NCI-H187 (cell line): ENCODE measurements around the gene CFAP141.
"Not testable (repeated sequence)": the region's sequence is repeated elsewhere in the genome, so short reads cannot be mapped to it uniquely, and the experiment has no call there.

Experiments
- DNase-seq, 2 experiments: peaks; one replicate each; lab custom pipeline; 2025; lab: John Stamatoyannopoulos, UW

The CFAP141 gene

DNA sequence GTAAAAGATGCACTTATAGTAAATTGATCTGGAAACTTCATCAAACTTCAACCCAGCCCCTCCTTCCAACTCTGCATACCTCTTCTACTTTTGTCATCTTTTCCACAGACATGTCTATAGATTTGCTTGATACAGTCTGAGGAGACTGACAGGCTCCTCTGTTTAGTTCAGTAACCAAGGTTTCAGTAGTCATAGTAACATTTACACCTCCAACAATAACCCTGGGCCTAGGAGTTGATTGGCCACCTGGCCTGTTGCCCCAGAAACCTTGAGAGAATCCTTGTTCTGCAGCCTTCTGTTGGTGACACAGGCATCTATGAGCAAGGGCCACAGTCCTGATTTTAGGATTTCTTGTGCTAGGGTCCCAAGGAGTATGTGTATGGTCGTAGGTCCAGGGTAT lies at the start of gene CFAP141:
Gene CFAP141, minus strand, starts transcription at position 138 of the 400 bp plus-strand sequence. Its CDS starts 26 bp downstream, at position 112.
- no peak for DNase-seq

DNA sequence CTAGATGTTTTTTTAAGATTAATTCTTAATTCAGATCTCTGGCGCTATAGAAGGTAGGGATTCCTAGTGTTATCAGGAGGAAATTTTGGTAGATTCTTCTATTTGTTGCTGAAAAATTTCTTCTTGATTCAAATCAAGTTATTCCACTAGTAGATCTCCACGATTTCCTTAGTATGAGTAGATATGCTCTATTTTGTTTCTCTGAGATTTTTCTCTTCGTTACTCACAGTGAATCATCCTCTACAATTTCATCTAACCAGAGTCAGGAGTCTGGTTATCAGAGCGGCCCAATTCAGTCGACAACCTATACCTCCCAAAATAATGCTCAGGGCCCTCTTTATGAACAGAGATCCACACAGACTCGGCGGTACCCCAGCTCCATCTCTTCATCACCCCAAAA lies 47.5 kb upstream of the CFAP141 start:
- no peak for DNase-seq

DNA sequence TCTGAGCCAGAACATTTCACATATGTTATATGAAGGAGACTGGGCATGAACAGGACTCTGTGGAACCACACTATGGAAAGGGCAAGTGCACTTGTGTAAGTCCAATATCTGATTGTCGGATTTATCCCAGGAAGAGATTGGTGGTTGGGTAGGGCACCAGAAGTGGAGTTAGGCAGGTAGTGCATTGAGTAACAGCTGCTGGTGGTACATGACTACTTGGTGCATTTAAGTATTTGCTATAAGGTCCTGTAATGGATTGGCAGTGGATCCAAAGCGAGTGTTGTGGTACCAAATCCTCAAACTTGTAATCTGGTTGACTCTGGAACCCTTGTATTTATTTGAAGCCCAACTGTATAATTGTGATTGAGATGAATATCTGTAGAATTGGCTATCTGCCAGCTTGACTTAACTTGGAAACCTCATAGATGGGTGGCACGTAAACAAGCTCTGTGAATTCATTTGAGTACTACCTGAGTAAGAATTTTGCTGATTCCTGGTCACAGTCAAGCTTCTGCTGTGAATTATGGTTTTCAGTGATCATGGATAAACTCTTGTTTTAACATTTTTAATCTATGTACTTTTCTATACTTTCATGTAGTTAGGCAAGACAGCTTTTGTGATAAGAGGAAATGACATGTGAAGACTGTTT lies 35.7 kb upstream of the CFAP141 start:
- DNase-seq: no peak

DNA sequence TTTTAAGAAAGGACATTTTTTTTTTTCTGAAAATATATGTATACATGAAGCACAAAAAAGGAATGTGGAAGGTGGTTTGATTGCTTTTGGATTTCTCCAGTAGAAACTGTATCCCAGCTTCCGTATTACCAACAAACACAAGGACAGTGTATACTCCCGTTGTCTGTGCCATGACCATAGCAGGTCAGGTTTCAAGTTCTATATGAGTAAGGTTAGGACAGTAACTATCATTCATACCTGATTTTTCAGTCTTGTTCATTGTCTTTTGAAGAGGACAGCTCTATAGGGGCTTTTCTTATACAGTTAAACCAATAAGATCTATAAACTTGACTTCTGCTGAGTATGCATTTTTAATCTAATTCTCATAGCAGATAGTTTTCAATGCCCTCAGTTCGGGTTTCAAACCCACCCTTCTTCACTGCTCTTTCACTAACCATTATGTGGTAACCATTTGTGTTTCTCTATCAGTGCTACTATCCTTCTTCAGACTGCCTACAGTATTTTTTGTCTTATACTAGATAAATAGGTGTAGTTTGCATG lies 34.2 kb upstream of the CFAP141 start:
- DNase-seq: no peak

DNA sequence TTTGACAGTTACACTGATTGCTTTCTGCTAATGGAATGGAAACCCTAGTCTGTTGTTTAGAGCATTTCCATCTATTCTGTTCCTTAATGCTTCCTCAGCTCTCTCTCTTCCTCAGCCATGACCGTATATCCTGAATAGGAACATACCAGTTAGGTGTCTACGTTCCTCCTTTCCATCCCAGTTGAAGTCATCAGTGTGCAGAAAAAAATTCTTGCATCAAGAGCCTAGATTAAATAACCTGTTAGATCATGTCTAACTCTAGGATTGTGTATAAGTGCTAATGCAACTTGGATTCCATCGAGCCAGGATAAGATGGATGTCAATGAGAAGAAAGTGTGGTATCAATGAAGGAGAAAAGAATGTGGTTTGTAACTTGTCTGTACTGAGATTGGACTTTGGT lies 33.4 kb upstream of the CFAP141 start:
- no peak for DNase-seq

DNA sequence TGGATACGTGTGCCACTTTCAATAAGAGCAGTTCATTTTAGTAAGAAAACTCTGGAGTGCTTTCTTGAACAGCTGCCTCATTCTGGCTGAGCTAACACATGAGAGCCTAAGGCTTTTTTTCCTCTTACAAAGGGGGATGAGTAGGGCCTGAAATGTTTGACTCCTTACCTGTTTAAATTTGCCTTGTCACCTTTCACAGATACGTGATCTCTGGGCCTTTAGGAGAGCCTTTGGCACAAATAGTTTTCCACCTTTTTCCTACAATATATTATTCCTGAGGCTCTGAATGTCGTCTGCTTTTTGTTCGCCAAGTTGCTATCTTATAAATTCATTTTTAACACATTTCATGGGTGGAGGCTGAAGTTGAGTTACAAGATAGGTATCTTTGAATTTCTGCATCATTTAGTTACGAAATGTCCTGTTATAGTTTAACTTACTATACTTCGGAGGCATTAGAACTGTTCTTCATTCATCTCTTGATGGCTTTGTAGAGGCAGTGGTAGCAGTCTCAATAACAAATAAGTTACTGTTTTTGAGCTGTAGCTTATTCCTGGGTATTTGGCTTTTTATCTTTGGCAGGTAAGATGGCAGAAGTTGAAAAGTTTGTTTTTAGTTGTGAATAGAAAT lies 31.9 kb upstream of the CFAP141 start:
- DNase-seq: no peak

DNA sequence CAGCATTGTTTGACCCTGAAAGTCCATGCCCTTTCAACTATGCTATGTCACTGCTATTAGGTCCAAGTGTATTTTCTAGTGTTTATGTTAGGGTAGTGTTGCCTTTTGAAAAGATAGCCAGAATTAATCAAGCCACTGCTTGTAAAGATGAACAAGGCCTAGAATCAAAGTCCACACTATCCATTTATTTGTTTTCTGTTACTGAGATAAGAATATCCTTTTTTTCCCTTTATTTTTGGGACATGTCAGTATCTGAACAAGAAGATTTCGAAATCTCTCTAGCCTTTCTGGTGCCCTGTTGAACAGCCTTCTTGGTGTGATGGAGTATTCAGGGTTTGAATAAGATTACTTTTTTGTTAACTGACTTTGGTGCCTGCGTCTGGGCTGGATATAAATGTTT lies 31.3 kb upstream of the CFAP141 start:
- no peak for DNase-seq

DNA sequence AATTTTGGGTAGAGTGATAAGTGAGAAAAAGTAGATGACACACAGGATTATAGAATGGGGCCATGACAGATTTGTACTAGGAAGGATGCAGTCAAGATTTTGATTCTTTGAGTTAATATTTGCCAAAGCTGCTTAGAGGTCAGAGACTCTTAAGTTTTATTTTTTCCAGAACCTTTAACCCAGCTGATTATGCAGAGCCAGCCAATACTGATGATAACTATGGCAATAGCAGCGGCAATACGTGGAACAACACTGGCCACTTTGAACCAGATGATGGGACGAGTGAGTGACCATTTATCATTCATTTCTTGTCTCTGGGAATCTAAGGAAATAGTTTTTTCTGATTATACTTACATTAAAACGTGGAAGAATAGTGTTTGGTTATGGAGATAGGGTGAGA lies 30.7 kb upstream of the CFAP141 start:
- DNase-seq: no peak

DNA sequence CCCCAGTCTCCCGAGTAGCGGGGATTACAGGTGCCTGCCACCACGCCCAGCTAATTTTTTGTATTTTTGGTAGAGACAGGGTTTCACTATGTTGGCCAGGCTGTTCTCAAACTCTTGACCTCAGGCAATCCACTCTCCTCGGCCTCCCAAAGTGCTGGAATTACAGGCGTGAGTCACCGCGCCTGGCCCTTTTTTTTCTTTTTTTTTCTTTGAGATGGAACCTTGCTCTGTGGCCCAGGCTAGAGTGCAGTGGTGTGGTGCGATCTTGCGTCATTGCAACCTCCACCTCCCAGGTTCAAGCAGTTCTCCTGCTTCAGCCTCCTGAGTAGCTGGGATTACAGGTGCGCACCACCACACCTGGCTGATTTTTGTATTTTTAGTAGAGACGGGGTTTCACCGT lies 27.0 kb upstream of the CFAP141 start:
- DNase-seq: not testable (repeated sequence)

DNA sequence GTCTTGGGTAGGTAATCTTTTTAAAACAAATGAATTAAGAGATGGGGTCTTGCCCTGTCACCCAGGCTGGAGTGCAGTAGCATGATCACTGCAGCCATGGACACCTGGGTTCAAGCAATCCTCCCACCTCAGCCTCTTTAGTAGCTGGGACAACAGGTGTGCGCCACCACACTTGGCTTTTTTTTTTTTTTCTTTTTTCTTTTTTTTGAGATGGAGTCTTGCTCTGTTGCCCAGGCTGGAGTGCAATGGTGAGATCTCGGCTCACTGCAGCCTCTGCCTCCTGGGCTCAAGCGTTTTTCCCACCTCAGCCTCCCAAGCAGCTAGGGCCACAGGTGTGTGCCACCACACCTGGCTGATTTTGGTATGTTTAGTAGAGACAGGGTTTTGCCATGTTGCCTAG lies 25.0 kb upstream of the CFAP141 start:
- not testable (repeated sequence) for DNase-seq

DNA sequence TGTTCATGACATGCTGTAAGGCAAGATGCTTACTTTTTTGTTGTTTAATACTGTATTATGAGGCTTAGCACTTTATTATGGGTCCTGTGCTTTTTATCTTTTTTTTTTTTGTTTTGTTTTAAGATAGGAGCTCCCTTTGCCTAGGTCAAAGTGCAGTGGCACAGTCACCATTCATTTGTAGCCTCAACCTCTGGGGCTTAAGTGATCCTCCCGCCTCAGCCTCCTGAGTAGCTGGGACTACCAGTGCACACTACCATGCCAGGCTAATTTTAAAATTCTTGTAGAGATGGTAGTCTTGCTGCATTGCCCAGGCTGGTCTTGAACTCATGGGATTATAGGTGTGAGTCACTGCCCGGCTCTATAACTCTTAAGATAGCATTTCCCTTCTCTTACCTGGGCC lies 19.2 kb upstream of the CFAP141 start:
- no peak for DNase-seq

DNA sequence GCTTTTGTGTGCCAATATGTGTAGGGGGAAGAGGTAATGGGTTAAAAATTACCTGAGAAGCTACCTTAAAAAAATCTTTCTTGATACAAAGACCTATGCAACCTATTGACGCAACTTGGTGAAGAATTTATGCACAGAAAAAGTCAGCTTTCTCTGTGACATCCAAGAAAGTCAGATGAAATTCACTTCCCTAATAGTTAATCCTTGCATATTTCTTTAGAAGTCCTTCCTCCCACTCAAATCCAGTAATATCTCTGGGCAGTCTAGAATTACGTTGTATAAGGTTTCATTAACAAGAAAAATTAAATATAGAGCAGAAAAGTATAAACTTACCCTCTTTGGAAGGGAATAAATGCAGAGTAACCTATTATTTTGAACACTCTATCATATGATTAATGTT lies 17.5 kb upstream of the CFAP141 start:
- no peak for DNase-seq

DNA sequence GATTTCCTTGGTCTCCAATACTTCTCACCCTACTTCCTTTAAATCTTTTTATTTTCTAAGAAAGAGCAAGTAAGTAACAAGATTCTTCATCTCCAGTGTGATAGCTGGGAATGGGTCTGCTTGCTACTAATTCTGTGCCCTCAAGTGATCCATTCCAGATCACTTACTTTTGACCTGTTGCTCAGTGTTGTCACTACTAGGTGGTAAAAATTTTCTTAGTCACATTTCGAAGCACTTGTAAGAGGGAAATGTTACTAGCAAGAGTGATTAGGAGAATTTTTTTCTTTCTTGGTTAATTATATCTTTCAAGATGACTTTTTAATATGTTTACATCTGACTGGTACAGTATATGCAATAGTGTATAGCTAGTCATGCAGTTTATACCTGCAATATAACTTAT lies 16.8 kb upstream of the CFAP141 start:
- no peak for DNase-seq

DNA sequence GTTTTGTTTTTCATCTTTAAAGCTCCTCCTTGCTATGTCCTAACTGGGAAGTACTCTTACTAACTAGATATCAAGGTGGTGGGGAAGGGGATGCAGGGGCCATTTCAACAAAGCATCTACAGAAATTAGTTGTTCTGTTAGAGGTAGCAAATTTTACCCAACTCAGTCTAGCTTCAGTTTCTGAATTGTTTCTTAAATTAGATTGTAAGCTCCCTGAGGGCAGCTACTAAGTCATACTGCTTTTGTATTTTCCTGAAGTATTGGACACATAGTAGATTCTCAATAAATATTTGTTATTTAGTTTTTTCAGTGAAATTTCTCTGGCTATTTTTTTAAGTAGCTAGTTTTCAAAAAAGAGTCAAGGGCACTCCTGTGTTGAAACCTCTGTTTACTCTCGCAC lies 16.4 kb upstream of the CFAP141 start:
- DNase-seq: no peak

DNA sequence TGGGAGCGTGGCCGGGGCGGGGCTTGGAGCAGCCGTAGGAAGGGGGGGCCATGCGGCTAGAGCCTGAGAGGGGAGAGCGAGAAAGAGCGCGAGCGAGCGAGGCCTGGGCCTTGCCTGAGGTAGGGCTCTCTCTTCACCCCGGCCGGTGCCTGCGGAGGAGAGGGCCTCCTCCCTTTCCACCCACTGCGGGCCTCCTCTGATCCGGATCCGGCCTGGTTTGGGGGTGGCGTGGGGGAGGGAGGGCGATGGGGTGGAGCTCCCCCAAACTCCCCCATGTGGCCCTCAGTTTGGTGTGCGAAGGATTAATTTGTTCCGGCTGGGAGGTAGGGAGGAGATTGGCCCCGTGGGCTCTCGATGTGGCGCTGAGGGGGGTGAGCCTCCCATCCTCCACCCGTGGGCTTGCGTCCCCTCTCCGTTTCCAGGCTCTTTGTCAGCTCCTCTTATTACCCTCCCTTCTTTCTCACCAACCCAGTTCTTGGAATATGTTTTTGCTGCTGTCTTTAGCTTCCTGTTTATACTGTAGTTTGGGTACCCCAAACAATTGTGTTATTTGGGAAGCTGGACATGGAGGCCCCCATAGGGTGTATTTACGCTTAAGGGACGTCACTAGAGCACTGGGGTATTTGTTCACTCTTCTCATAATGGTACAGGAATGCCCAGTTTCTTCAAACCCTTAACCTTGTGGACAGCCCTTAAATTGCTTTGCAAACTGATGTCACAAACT lies 15.3 kb upstream of the CFAP141 start:
- peak; percentile 40 to 58 for DNase-seq

DNA sequence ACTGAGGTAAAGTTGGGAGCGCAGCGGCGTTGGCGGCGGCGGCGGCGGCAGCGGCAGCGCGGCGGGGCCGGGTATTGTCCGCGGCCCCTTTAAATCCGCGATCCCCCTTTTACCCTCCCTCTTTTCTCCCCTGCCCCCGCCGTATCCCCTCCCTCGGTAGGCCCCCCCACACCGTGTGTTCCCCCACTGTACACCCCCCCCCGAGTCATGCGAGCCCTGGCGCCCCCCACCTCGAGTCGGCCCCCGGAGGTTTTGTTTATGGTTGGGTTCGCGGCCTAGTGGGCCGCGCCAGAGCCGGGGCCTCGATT lies 14.8 kb upstream of the CFAP141 start:
- DNase-seq: no peak

DNA sequence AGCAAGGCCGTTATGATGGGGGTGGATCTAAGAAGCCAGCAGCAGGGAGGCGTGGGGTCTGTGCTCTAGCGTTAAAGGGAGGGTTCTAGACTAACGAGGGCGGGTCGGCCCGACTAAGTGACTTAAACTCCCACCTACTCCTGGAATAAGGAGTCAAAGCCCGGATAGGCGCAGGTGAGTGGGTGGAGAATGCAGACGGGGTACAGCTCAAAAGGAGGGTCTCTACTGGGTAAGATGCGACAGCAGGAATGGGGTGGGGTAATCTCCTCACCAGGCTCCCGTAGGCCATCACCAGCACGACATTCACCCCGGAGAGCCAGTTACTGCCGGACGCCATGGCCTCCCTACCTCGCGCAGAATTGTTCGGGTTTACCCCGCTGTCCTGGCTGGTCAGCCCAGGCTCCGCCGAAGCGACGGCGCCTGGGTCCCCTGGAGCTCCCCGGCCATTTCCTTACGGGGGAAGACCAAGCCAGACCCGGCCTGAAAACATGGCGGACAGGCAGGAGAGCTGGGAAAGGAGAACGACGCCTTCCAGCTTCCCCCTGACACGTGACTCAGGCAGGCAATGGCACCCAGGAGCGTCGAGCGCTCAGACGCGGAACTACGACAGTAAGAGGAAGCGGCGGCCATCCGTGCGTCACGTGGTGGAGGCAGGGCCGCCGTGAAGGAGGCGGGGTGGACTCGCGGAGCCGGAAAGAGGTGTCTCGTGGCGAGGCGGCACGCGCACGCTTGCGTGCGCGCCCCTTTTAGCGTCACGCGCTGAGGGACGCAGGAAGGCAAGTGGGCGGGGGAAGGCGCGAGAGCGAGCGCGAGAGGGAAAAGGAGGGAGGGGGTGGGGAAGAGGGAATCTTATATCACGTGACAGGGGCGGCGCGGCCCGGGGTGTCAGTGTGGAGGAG lies 14.2 kb upstream of the CFAP141 start, which contains the start of gene UBAP2L:
Gene UBAP2L, plus strand, starts transcription at position 885 of the 899 bp plus-strand sequence. CDS start 4,169 bp downstream, outside the sequence.
- DNase-seq: peak; percentile 99 to 100

DNA sequence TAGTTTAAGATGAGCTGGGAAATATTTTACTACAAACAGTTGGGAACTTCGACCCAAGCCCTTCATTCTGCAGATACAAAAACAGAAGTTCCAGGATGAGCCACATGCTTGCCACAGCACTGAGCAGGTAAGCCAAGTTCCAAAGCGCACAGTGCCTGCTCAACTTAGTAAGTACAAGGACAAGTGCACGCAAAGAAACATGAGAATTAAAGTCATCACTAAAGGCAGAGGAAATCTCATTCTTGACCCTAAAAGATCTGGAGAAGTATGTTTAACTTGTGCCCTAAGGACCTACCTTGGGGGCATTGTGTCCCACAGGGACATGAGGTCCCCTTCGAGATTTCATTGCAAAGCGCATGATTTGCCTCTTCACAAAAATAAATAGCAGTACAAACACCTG lies 13.4 kb upstream of the CFAP141 start:
- no peak for DNase-seq

DNA sequence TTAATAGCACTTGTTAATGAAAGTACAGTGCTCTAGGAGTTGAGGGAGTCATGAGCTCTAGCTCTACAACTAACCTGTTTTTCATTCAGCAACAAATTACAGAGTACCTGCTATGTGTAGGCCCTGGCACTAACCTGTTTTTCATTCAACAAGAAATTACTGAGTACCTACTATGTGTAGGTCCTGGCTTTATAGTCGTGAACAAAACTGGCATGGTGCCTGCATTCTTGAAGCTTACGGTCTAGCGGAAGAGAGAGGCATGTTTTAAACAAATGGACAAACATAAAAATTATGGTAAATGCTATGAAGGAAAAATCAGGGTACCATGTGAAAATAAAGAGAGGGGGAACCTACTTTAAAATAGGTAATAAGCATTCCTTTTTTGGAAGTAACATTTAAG lies 12.4 kb upstream of the CFAP141 start:
- DNase-seq: no peak

DNA sequence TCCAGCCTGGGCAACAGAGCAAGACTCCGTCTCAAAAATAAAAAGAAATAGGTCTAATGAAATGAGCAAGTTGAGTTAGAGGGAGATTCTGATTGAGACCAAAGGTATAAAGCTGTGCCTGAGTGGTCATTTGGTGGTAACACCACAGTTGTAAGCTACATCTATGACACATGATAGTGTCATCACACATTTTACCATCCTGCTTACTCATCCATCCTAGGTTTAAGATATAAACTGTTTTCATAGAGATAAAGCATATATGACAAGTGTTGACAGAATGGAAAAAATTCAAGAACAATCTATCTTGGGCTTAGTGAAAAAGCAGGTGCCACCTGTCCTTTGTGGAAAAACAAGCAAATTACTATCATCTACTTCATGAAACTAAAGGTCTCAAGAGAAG lies 7.1 kb upstream of the CFAP141 start:
- DNase-seq: no peak

DNA sequence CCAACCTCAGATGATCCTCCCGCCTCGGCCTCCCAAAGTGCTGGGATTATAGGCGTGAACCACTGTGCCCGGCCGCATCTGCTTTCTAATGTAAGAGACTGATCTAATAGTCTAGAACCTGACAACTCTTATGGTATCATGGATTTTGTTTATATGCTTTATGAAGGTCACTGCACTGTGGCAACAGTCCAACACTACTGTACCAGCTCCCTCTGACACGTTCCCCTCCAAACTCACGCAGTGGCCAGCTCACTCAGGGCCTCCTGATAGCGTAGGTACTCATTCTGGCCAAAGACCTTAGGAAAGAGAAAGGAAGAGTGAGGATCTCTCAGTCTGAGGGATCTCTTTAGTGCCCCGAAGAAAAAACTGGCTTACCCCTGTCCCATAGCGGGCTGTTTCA lies 6.0 kb upstream of the CFAP141 start:
- no peak for DNase-seq
